GM21367 (cell line): Measurements from ENCODE around the gene GALK2.
"Not testable (repeated sequence)": the region's sequence is repeated elsewhere in the genome, so short reads cannot be mapped to it uniquely, and the experiment has no call there.

ENCODE experiments used
- ATAC-seq: cut with Tn5 transposase; IDR thresholded peaks from one replicate; pipeline ENCODE4 v1.9.1; 2021; ENCODE audit not compliant: unreplicated experiment

The GALK2 gene

GRCh38 chr15:49215768-49216739 lies 46.0 kb downstream of the GALK2 start:
- ATAC-seq, result peak; percentile 99

- no peak for ATAC-seq
These were observed 53.7 kb downstream of the GALK2 start for GRCh38 chr15:49223536-49224274.

- ATAC-seq, result no peak
These were observed 55.7 kb downstream of the GALK2 start for GRCh38 chr15:49225572-49226281.

GRCh38 chr15:49227602-49228001 lies 57.6 kb downstream of the GALK2 start:
- no peak for ATAC-seq

GRCh38 chr15:49229922-49230321 lies 59.9 kb downstream of the GALK2 start:
- ATAC-seq, result no peak

GRCh38 chr15:49232236-49232806 lies 62.3 kb downstream of the GALK2 start:
- no peak for ATAC-seq

GRCh38 chr15:49235446-49236124 lies 65.5 kb downstream of the GALK2 start:
- peak; percentile 90 for ATAC-seq

GRCh38 chr15:49236869-49237268 lies 66.8 kb downstream of the GALK2 start:
- ATAC-seq, result no peak

GRCh38 chr15:49238342-49238741 lies 68.3 kb downstream of the GALK2 start:
- no peak for ATAC-seq

GRCh38 chr15:49239105-49239504 lies 69.1 kb downstream of the GALK2 start:
- ATAC-seq, result no peak

GRCh38 chr15:49242820-49243219 lies 72.8 kb downstream of the GALK2 start:
- no peak for ATAC-seq

GRCh38 chr15:49247556-49248110 lies 77.6 kb downstream of the GALK2 start:
- no peak for ATAC-seq

GRCh38 chr15:49248291-49248690 lies 78.2 kb downstream of the GALK2 start:
- no peak for ATAC-seq

GRCh38 chr15:49255966-49256759 lies 86.1 kb downstream of the GALK2 start:
- no peak for ATAC-seq

- not testable (repeated sequence) for ATAC-seq
These were observed 95.1 kb downstream of the GALK2 start for GRCh38 chr15:49265117-49265516.

GRCh38 chr15:49265911-49266310 lies 95.9 kb downstream of the GALK2 start:
- no peak for ATAC-seq

- no peak for ATAC-seq
These were observed 100.7 kb downstream of the GALK2 start for GRCh38 chr15:49270541-49271421.

- no peak for ATAC-seq
These were observed 103.8 kb downstream of the GALK2 start for GRCh38 chr15:49273734-49274318.
